Stomach (tissue), 9 donors: ENCODE results near the gene TBC1D2. TPM values are rescaled to one million over a fixed set of nuclear protein-coding genes. Genes with fewer than 3 reads are reported as not detected.

Experiments
- DNase-seq, 2 donors: peaks; one replicate each; pipeline versions ENCODE4 v3.0.0 to v3.0.0-alpha.2; 2013 to 2019
- H3K27ac ChIP-seq, 5 donors: fragments of 200-600 bp in 4 of 5; sonication (generic) in 4 of 5; one replicate each; pipeline ENCODE4 v1.5.1; 2013 to 2019; ENCODE audit warnings: mild to moderate bottlenecking in 1 of 5, moderate library complexity in 1 of 5
- H3K27me3 ChIP-seq, 3 donors: fragments of 200-600 bp; sonication (generic); one replicate each; pipeline ENCODE4 v1.5.1; 2017 to 2019; ENCODE audit warnings: mixed run types in 1 of 3
- H3K36me3 ChIP-seq, 4 donors: fragments of 200-600 bp; sonication (generic); 1 replicate in 3 of 4; 2 replicates in 1 of 4; pipeline ENCODE4 v1.5.1; 2016 to 2019
- H3K4me1 ChIP-seq, 4 donors: fragments of 200-600 bp; sonication (generic); one replicate each; pipeline ENCODE4 v1.5.1; 2016 to 2019
- H3K4me3 ChIP-seq, 4 donors: fragments of 200-600 bp; sonication (generic) in 3 of 4; one replicate each; pipeline ENCODE4 v1.5.1; 2016 to 2019; ENCODE audit warnings: mild to moderate bottlenecking in 1 of 4
- H3K9me3 ChIP-seq, 4 donors: fragments of 200-600 bp; sonication (generic); one replicate each; pipeline ENCODE4 v1.5.1; 2016 to 2019
- CTCF ChIP-seq, 7 experiments: fragments of 450-650 bp in 4 of 7; fragments of 200-600 bp in 3 of 7; sonication (generic) in 3 of 7; IDR thresholded peaks; one replicate each; pipeline ENCODE4 v1.5.1; 2016 to 2019; ENCODE audit warnings: antibody characterized with exemption in 7 of 7, control low read depth in 2 of 7, mild to moderate bottlenecking in 1 of 7
- EP300 ChIP-seq: sonication (generic); formaldehyde crosslinking; IDR thresholded peaks from one replicate; pipeline ENCODE4 v1.6.1; 2017; ENCODE audit warnings: antibody characterized with exemption
- POLR2A ChIP-seq, 4 donors: fragments of 450-650 bp; IDR thresholded peaks; one replicate each; pipeline ENCODE4 v1.6.1; 2016; ENCODE audit warnings: antibody characterized with exemption in 4 of 4, control low read depth in 2 of 4, mild to moderate bottlenecking in 1 of 4, moderate library complexity in 1 of 4
- POLR2AphosphoS5 ChIP-seq, 3 donors: sonication (generic); formaldehyde crosslinking; IDR thresholded peaks; one replicate each; pipeline ENCODE4 v1.6.1; 2016; ENCODE audit warnings: antibody characterized with exemption in 3 of 3
- WGBS, 5 donors: extraction: QIAGEN DNeasy Blood & Tissue Kit in 3 of 5; methylation state at CpG; one replicate each; pipeline versions ENCODE4 v1.1.5 to v1.1.7; 2013 to 2018; 5-methylcytosine and 5-hydroxymethylcytosine counted together
- intact Hi-C: fragments of 100-400 bp; cut with DNase I; formaldehyde crosslinking; loops from one replicate; pipeline ENCODE4 v1.15.1; 2023; ENCODE audit warnings: low total_unique reads
- polyA plus RNA-seq, 3 donors: library from polyadenylated mRNA; stranded (reverse); fragments of 200-250 nt; gene quantifications; one replicate each; pipeline ENCODE4 v1.2.3, GENCODE V29; 2013
- total RNA-seq, 5 donors: library from RNA; depleted of rRNA; stranded (reverse); fragments of >200 nt; gene quantifications; one replicate each; pipeline versions ENCODE4 v1.1.0 to v1.2.3, GENCODE V29; 2014 to 2016
- donor health status: healthy with polysubstance abuse.
- donor health status: Bipolar disorder and iron deficiency.
- donor health status: healthy.

Gene TBC1D2
- total and polyA plus RNA-seq, 8 donors: 2.9 to 36.4 (median 15.9) TPM

GRCh38 chr9:98201749-98202148 is 53.7 kb downstream of the TBC1D2 start:
- Histone ChIP-seq H3K9me3 (no peaks in the 10 kb centered on the region), H3K27me3 (no peaks in the 10 kb centered on the region), H3K4me3 (no peak overlapping the region), H3K36me3 (peaks cover 0 to 53% (median 32%) of the 10 kb centered on the region in 4 donors), H3K27ac (no peak overlapping the region), H3K4me1 (peaks cover 8 to 10% (median 9%) of the 10 kb centered on the region in 4 donors)
- intact Hi-C loops: no loop called here
- TF ChIP-seq EP300: no peak
- TF ChIP-seq CTCF (IDR thresholded peaks at IDR 0.05): no peak
- TF ChIP-seq POLR2AphosphoS5 (IDR thresholded peaks at IDR 0.05): no peak
- TF ChIP-seq POLR2A (IDR thresholded peaks at IDR 0.05): no peak
- WGBS, 5 donors: 85 to 95% (median 92%) methylated on average over 6 to 7 of the region's 7 CpGs
- no peak for DNase-seq

- Histone ChIP-seq H3K4me3 (no peak overlapping the region), H3K27ac (no peak overlapping the region), H3K4me1 (peaks cover 3 to 8% (median 7%) of the 10 kb centered on the region in 4 donors), H3K27me3 (no peaks in the 10 kb centered on the region), H3K9me3 (no peaks in the 10 kb centered on the region), H3K36me3 (peaks cover 0 to 53% (median 32%) of the 10 kb centered on the region in 4 donors)
- 82 to 90% (median 87%) methylated on average over 5 to 6 of the region's 6 CpGs for WGBS, 5 donors
- no peak for TF ChIP-seq POLR2AphosphoS5 (IDR thresholded peaks at IDR 0.05)
- no peak for TF ChIP-seq EP300
- no peak for TF ChIP-seq POLR2A (IDR thresholded peaks at IDR 0.05)
- TF ChIP-seq CTCF (IDR thresholded peaks at IDR 0.05): no peak
- intact Hi-C loops: no loop called here
- no peak for DNase-seq
Observed at GRCh38 chr9:98201102-98201501, 54.3 kb downstream of the TBC1D2 start.

DNA sequence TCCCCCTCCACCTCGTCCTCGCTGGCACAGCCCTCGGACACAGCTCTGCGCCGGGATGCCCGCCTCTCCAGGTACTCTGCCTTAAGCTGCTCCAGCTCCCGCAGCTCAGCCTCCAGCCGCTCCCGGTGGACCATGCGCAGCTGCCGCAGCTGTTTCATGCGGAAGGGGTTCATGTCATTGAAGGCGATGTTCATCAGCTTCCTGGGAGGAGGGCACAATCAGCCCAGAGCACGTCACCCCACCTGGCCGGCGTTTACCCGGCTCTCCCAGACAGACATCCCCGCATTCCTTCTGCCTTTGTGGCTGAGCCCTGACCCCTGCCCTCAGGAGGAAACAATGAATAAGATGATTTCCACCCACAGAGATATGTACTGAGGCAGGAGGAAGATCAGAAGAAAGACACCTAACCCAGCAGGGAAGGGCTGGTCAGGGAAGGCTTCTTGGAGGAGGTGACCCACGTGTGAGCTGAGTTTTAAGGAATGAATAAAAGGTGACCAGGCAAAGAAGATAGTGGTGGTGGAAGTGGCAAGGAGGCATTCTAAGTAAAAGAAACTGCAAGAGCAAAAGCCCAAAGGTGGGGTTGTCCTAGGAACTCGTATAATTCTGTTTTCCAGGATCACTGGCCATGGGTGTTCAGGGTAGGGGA is 55.9 kb downstream of the TBC1D2 start:
- 87 to 95% (median 93%) methylated on average over 20 of the region's 20 CpGs for WGBS, 5 donors
- H3K4me3 ChIP-seq: no peak overlapping the region
- intact Hi-C loops: no loop called here
- TF ChIP-seq POLR2AphosphoS5 (IDR thresholded peaks at IDR 0.05) (no peak), EP300 (no peak), POLR2A (IDR thresholded peaks at IDR 0.05) (no peak), CTCF (IDR thresholded peaks at IDR 0.05) (no peak)
- no peaks in the 10 kb centered on the region for H3K27me3 ChIP-seq
- DNase-seq: no peak
- no peaks in the 10 kb centered on the region for H3K9me3 ChIP-seq
- H3K36me3 ChIP-seq: peaks cover 0 to 53% (median 32%) of the 10 kb centered on the region in 4 donors
- H3K4me1 ChIP-seq: no peaks in the 10 kb centered on the region
- no peak overlapping the region for H3K27ac ChIP-seq

DNA sequence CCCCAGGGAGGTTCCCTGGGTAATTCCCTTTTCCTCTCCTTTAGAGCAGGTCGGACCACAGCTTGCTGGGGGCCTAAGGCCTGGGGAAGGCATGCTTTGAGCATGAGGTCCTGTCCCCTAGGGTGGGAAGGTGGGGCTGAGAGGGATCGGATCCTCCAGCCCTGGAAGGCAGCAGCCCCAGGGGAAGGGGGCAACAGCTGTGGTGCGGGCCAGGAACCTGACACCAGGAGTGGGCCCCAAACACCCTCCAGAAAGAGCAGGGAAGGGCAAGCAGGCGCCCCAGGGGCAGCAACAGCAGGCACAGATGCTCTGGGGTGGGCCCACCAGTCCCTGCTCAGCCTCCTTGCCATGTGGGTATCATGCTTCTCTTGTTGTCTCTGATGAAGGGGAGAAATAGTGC is 59.8 kb downstream of the TBC1D2 start:
- H3K4me1 ChIP-seq: peaks cover 12 to 24% (median 20%) of the 10 kb centered on the region in 4 donors
- no peaks in the 10 kb centered on the region for H3K9me3 ChIP-seq
- TF ChIP-seq POLR2AphosphoS5 (IDR thresholded peaks at IDR 0.05): no peak
- TF ChIP-seq EP300: no peak
- TF ChIP-seq CTCF (IDR thresholded peaks at IDR 0.05): no peak
- no peak for TF ChIP-seq POLR2A (IDR thresholded peaks at IDR 0.05)
- intact Hi-C loops: no loop called here
- WGBS, 5 donors: 79 to 100% (median 91%) methylated on average over 1 to 4 of the region's 4 CpGs
- peaks cover 0 to 30% (median 18%) of the 10 kb centered on the region in 4 donors for H3K36me3 ChIP-seq
- no peak for DNase-seq
- H3K27me3 ChIP-seq: no peaks in the 10 kb centered on the region
- no peak overlapping the region for H3K27ac ChIP-seq
- H3K4me3 ChIP-seq: no peak overlapping the region
